Trophoblast cell (in vitro differentiated cells and primary cell): ENCODE data around the gene DRC7.

Experiments used
- DNase-seq, 2 donors: peaks; one replicate each; pipeline ENCODE4 v3.0.0-alpha.2; 2016
- H2AFZ ChIP-seq: 2 replicates; pipeline ENCODE4 v1.6.1; 2013; ENCODE audit warnings: low read length, moderate library complexity, mild to moderate bottlenecking; ENCODE audit not compliant: insufficient read depth, poor library complexity
- H2AK5ac ChIP-seq: 2 replicates; pipeline ENCODE4 v1.6.1; 2013; ENCODE audit warnings: mild to moderate bottlenecking, low read length
- H2BK120ac ChIP-seq: 2 replicates; pipeline ENCODE4 v1.6.1; 2013; ENCODE audit warnings: low read length, mild to moderate bottlenecking, moderate library complexity; ENCODE audit not compliant: insufficient read depth, poor library complexity
- H2BK12ac ChIP-seq: 2 replicates; pipeline ENCODE4 v1.6.1; 2013; ENCODE audit warnings: mild to moderate bottlenecking, low read length, moderate library complexity
- H2BK5ac ChIP-seq: 2 replicates; pipeline ENCODE4 v1.6.1; 2013; ENCODE audit warnings: low read length, low read depth, moderate library complexity, mild to moderate bottlenecking; ENCODE audit not compliant: poor library complexity
- H3K14ac ChIP-seq: 2 replicates; pipeline ENCODE4 v1.6.1; 2013; ENCODE audit warnings: mild to moderate bottlenecking, low read length
- H3K18ac ChIP-seq: 2 replicates; pipeline ENCODE4 v1.6.1; 2013; ENCODE audit warnings: mild to moderate bottlenecking, low read length
- H3K23ac ChIP-seq: 2 replicates; pipeline ENCODE4 v1.6.1; 2013; ENCODE audit warnings: low read length
- H3K27ac ChIP-seq: 2 replicates; pipeline ENCODE4 v1.5.1; 2013; ENCODE audit warnings: low read depth, mild to moderate bottlenecking, inconsistent platforms, low read length, moderate library complexity
- H3K27me3 ChIP-seq: 2 replicates; pipeline ENCODE4 v1.6.1; 2013; ENCODE audit warnings: inconsistent platforms, mild to moderate bottlenecking, low read length, moderate library complexity; ENCODE audit not compliant: insufficient read depth
- H3K36me3 ChIP-seq, 2 experiments: 1 replicate in 1 of 2; 2 replicates in 1 of 2; pipeline ENCODE4 v1.6.1; 2013; ENCODE audit warnings: low read length in 2 of 2, mild to moderate bottlenecking in 2 of 2, moderate library complexity in 1 of 2; ENCODE audit not compliant: insufficient read depth in 2 of 2, control insufficient read depth in 1 of 2
- H3K4ac ChIP-seq: 2 replicates; pipeline ENCODE4 v1.6.1; 2013; ENCODE audit warnings: low read depth, mild to moderate bottlenecking, low read length, moderate library complexity
- H3K4me1 ChIP-seq, 2 experiments: 1 replicate in 1 of 2; 2 replicates in 1 of 2; pipeline ENCODE4 v1.6.1; 2013; ENCODE audit warnings: low read length in 2 of 2, mild to moderate bottlenecking in 2 of 2, moderate library complexity in 1 of 2; ENCODE audit not compliant: insufficient read depth in 2 of 2, control insufficient read depth in 1 of 2
- H3K4me2 ChIP-seq: 2 replicates; pipeline ENCODE4 v1.6.1; 2013; ENCODE audit warnings: inconsistent platforms, mild to moderate bottlenecking, low read length, moderate library complexity
- H3K4me3 ChIP-seq: 2 replicates; pipeline ENCODE4 v1.5.1; 2013; ENCODE audit warnings: mild to moderate bottlenecking, low read depth, low read length, inconsistent platforms
- H3K79me1 ChIP-seq: one replicate; pipeline ENCODE4 v1.6.1; 2013; ENCODE audit warnings: low read length
- H3K79me2 ChIP-seq: 2 replicates; pipeline ENCODE4 v1.6.1; 2013; ENCODE audit warnings: low read length, mild to moderate bottlenecking; ENCODE audit not compliant: control insufficient read depth, insufficient read depth, poor library complexity
- H3K9ac ChIP-seq: 2 replicates; pipeline ENCODE4 v1.6.1; 2013; ENCODE audit warnings: mild to moderate bottlenecking, low read length
- H3K9me3 ChIP-seq: 2 replicates; pipeline ENCODE4 v1.6.1; 2013; ENCODE audit warnings: low read depth, mild to moderate bottlenecking, control low read depth, inconsistent platforms, low read length; ENCODE audit not compliant: insufficient read depth
- H4K12ac ChIP-seq: 2 replicates; pipeline ENCODE4 v1.6.1; 2013; ENCODE audit warnings: low read depth, mild to moderate bottlenecking, low read length, moderate library complexity
- H4K8ac ChIP-seq: 2 replicates; pipeline ENCODE4 v1.6.1; 2013; ENCODE audit warnings: low read depth, mild to moderate bottlenecking, low read length, moderate library complexity
- H4K91ac ChIP-seq: one replicate; pipeline ENCODE4 v1.6.1; 2013; ENCODE audit warnings: low read depth, mild to moderate bottlenecking, low read length, moderate library complexity
- WGBS: extraction: QIAGEN DNeasy Blood & Tissue Kit; methylation state at CpG from one replicate; pipeline ENCODE4 v1.1.7; 2013; ENCODE audit warnings: missing lambda C conversion rate; ENCODE audit not compliant: insufficient read length, insufficient coverage; ENCODE audit errors: extremely low coverage; 5-methylcytosine and 5-hydroxymethylcytosine counted together

DRC7 gene

DNA sequence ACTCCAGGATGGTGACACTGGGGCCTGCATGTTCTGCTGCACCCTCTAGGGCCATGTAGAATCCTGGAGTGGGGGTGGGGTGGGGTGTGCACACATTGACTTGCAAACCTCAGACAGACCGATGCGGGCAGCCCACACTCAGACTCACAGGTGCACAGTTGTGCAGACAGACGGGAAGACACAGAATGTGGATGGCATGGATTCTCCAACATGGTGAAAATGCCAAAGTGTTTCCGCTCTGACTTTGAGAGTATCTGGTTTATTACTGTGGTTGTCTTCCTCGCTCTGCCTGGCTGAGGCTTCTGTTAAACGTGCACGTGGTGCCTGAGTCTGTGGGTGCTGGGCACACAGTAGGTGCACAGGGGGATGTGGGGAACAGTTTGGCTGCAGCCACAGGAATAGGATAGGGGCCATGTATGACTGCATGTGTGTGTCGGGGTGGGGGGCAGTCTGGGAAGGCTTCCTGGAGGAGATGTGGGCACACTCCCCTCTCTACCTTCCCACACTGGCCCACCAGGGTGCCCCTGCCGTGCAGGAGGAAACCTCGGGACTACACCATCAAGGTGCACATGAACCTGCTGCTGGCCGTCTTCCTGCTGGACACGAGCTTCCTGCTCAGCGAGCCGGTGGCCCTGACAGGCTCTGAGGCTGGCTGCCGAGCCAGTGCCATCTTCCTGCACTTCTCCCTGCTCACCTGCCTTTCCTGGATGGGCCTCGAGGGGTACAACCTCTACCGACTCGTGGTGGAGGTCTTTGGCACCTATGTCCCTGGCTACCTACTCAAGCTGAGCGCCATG lies 35.5 kb upstream of the DRC7 start:
- Histone ChIP-seq H4K12ac (no peak overlapping the region), H3K14ac (no peak overlapping the region), H3K27ac (no peak overlapping the region), H2BK5ac (no peak overlapping the region), H3K4me2 (no peak overlapping the region), H3K4ac (no peak overlapping the region), H3K79me2 (no peaks in the 10 kb centered on the region), H4K8ac (no peak overlapping the region), H4K91ac (no peak overlapping the region), H3K36me3 (peaks cover 79 to 81% of the 10 kb centered on the region in 2 experiments), H3K9ac (no peak overlapping the region), H3K27me3 (no peaks in the 10 kb centered on the region), H2BK12ac (no peak overlapping the region), H3K4me1 (no peaks in the 10 kb centered on the region), H3K23ac (no peak overlapping the region), H3K4me3 (no peak overlapping the region), H3K79me1 (no peaks in the 10 kb centered on the region), H2BK120ac (no peak overlapping the region), H2AK5ac (no peak overlapping the region), H2AFZ (no peak overlapping the region), H3K9me3 (no peaks in the 10 kb centered on the region), H3K18ac (no peak overlapping the region)
- no peak for DNase-seq
- no CpG with 5 or more reads among the region's 19 CpGs for WGBS

DNA sequence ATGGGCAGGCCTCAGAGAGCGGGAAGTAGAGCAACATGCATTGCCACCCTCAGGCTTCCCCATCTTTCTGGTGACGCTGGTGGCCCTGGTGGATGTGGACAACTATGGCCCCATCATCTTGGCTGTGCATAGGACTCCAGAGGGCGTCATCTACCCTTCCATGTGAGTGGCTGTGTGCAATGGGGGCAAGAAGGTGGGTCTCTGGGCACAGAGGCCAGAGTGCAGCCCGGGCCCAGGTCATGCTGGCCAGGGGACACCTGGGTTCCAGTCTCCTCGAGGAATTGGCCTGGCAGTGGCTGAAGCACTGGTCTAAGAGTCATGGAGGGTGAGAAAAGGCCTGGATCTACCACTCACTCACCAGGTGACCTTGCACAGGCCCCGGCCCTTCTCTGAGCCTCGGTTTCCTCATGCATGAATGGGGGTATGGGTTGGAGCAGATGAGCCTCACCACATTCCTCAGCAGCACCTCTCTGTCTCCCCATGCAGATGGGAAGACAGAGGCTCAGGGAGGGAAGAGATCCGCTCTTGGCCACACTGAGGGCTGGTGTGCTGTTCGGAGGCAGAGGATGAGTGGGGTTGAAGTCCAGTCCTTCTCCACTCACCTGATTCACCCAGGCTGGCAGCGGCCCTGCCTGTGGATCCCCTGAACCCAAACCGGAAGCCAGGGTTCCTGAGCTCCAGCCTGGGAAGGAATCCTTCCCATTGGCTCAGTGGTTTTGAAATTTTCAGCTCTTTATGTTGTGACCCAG lies 33.7 kb upstream of the DRC7 start:
- Histone ChIP-seq H3K4me2 (no peak overlapping the region), H2BK5ac (no peak overlapping the region), H3K36me3 (peaks cover 78 to 79% of the 10 kb centered on the region in 2 experiments), H3K18ac (no peak overlapping the region), H3K79me1 (no peaks in the 10 kb centered on the region), H3K4ac (no peak overlapping the region), H2AFZ (no peak overlapping the region), H2AK5ac (no peak overlapping the region), H4K12ac (no peak overlapping the region), H3K4me1 (no peaks in the 10 kb centered on the region), H3K9me3 (no peaks in the 10 kb centered on the region), H3K4me3 (no peak overlapping the region), H4K91ac (no peak overlapping the region), H2BK12ac (no peak overlapping the region), H3K23ac (no peak overlapping the region), H4K8ac (no peak overlapping the region), H3K14ac (no peak overlapping the region), H3K9ac (no peak overlapping the region), H3K79me2 (no peaks in the 10 kb centered on the region), H2BK120ac (no peak overlapping the region), H3K27ac (no peak overlapping the region), H3K27me3 (no peaks in the 10 kb centered on the region)
- no CpG with 5 or more reads among the region's 11 CpGs for WGBS
- no peak for DNase-seq

GRCh38 chr16:57661510-57661909 lies 33.1 kb upstream of the DRC7 start:
- WGBS = no CpG with 5 or more reads among the region's 7 CpGs
- H3K79me2 ChIP-seq = no peaks in the 10 kb centered on the region

DNA sequence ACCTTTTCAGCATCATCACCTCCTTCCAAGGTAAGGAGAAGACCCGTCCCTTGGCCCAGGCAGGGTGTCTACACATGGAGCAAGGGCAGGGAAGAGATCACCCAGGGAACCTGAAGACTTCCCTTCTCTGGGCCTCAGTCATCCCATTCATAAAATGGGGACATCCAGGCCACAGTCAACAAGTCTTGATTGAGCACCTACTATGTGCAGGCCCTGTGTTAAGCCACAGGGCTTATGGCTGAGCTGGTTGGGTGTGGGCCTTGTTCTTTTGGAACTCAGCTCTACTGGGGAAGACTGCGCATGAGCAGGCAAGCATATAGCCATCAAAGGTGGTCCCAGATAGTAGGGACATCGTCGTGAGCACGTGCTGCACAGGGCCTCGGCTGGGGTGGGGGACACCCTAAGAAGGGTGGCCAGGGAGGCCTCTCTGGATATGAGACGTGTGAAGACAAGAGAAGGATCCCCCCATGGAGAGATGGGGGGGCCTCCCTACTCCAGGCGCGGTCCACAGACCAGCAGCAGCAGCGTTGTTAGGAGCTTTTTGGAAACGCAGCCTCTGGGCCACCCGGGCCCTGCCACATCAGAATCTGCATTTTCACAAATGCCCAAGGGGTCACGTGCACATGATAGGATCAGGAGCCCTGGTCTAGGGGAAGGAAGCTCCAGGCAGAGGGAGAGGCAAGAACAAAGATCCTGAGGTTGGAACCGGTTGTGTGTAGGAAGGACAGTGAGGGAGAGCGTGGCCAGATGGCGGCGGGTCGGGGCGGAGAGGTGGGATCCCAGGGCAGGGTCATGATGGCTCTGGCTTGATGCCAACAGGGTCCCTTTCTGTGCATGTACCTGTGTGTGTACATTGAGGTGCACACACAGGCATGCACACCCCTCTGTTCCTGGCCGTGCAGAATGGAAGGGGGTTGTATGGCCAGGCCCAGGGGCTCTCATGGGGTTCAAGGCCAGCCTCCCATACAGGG lies 32.4 kb upstream of the DRC7 start:
- H3K27ac ChIP-seq = no peak overlapping the region
- H3K79me2 ChIP-seq = no peaks in the 10 kb centered on the region
- H3K18ac ChIP-seq = no peak overlapping the region
- H3K14ac ChIP-seq = no peak overlapping the region
- no peak overlapping the region for H4K12ac ChIP-seq
- no peak overlapping the region for H4K91ac ChIP-seq
- no peak for DNase-seq
- no peaks in the 10 kb centered on the region for H3K4me1 ChIP-seq
- H2AK5ac ChIP-seq = no peak overlapping the region
- no peak overlapping the region for H2BK5ac ChIP-seq
- WGBS = no CpG with 5 or more reads among the region's 20 CpGs
- no peak overlapping the region for H4K8ac ChIP-seq
- H2AFZ ChIP-seq = no peak overlapping the region
- no peak overlapping the region for H3K4me2 ChIP-seq
- H3K4me3 ChIP-seq = no peak overlapping the region
- no peak overlapping the region for H3K9ac ChIP-seq
- no peak overlapping the region for H3K4ac ChIP-seq
- no peak overlapping the region for H2BK12ac ChIP-seq
- no peak overlapping the region for H3K23ac ChIP-seq
- H3K27me3 ChIP-seq = no peaks in the 10 kb centered on the region
- no peak overlapping the region for H2BK120ac ChIP-seq
- H3K9me3 ChIP-seq = peaks cover 3% of the 10 kb centered on the region
- H3K79me1 ChIP-seq = no peaks in the 10 kb centered on the region
- peaks cover 69% of the 10 kb centered on the region in 2 experiments for H3K36me3 ChIP-seq

More at GRCh38 chr16:57661510-57661909, 33.1 kb upstream of the DRC7 start:
- no peak overlapping the region for H2BK120ac ChIP-seq
- H3K18ac ChIP-seq = no peak overlapping the region
- H3K4me2 ChIP-seq = no peak overlapping the region
- no peak for DNase-seq
- H3K36me3 ChIP-seq = peaks cover 72 to 74% of the 10 kb centered on the region in 2 experiments
- no peak overlapping the region for H3K4me3 ChIP-seq
- no peaks in the 10 kb centered on the region for H3K27me3 ChIP-seq
- H3K9me3 ChIP-seq = no peaks in the 10 kb centered on the region
- H4K8ac ChIP-seq = no peak overlapping the region
- H3K79me1 ChIP-seq = no peaks in the 10 kb centered on the region
- no peak overlapping the region for H4K91ac ChIP-seq
- no peak overlapping the region for H2AK5ac ChIP-seq
- no peak overlapping the region for H3K23ac ChIP-seq
- H3K4me1 ChIP-seq = no peaks in the 10 kb centered on the region
- no peak overlapping the region for H3K4ac ChIP-seq
- H4K12ac ChIP-seq = no peak overlapping the region
- H2AFZ ChIP-seq = no peak overlapping the region
- no peak overlapping the region for H3K9ac ChIP-seq
- H2BK12ac ChIP-seq = no peak overlapping the region
- no peak overlapping the region for H3K14ac ChIP-seq
- H3K27ac ChIP-seq = no peak overlapping the region
- H2BK5ac ChIP-seq = no peak overlapping the region
